Measurements from ENCODE around the gene ABCA1. TPM values are rescaled to one million over a fixed set of nuclear protein-coding genes. Genes with fewer than 3 reads are reported as not detected.

ABCA1 gene
- total RNA-seq, 2 donors from 2014 or later: 23.5 to 32.9 TPM

DNA sequence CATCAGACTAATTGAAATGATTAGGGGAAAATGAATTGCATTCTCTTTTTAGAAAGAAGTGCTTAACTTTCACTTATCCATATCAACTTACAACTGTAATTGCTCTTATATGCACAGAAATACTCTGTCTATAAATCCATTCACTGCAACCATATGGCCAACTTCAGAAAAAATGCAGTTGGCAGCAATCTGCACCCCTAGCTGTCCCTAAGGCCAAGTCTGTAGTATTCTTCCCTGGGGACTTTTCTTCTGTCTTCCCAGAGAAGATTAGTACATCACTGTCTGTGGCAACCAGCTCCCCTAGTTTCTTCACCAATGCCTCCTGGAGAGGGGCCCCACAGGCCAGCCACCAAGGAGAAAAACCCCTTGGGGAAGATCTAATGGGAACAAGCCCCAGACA lies 45.4 kb downstream of the ABCA1 start:
- no peak for DNase-seq (ENCODE audit: low spot score)
- intact Hi-C loops (cut with DNase I): no loop called here

DNA sequence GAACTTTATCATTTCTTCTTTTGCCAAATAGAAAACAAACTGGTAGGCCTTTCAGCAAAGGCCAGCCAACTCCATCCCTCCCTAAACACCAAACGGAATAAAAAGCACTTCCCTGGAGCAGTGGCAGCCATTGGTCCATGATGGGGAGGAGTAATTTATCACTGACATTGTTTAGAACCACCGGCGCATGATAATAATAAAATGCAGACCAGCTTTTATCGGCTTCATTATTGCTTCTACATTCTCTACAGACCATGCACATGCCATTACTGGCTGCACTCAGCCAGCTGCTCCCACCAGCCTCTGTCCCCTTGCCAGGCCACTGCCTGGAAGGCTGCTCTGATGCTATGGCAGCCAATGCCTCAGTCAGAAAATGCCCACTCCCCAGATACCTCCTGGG lies 45.9 kb downstream of the ABCA1 start:
- intact Hi-C loops (cut with DNase I): no loop called here
- no peak for DNase-seq (ENCODE audit: low spot score)

DNA sequence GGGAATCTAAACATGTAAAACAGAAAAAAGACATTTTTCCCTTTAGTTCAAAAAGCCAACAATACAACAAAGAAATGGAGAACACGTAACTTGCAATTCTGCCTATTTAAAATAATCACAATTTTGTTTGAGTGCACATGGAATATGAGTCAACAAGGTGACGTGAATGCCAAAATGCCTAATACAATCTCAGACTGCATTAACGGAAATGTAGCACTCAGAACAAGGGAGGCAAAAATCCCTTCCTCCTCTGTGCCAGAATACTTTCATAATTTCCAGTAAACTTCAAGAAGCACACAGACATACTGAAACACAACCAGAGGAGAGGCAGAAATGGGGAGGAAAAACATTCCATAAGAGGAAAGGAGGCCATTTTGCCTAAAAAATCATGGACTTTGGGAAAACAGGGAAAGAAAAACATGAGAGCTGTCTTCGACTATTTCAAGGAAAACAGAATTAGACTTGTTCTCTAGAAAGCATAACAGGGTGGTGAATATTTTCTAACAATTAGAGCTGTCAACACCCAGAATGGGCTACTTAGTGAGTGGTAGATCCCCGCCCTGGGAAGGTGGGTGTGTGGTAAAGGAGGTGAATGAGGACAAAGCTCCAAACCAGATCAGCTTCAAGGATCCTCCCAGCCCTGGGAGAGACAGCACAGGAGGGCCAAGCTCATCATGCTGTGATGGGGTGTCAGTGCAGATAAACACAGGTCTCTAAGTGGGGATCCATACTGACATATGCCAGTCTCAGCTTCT lies 48.2 kb downstream of the ABCA1 start:
- intact Hi-C loops (cut with DNase I): no loop called here
- DNase-seq (ENCODE audit: low spot score): peak; percentile 50

DNA sequence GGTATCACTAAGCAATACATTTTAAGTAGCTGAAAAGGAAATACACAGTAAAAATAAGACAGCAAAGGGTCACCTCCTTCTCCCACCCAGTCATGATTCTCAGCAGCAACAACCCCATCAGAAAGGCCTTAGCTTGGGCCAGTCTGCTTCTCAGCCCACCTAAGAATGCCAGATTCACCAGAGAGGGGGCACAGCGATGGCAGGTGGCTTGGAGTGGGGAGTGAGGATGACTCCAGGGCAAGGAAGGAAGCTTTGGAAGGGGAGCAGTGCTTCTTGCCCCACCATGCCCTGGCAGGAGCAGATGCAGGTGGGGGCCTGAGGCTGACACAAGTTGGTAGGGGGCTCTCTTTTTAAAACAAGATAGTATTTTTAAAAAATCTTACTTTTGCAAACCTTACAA lies 51.4 kb downstream of the ABCA1 start:
- intact Hi-C loops (cut with DNase I): no loop called here

DNA sequence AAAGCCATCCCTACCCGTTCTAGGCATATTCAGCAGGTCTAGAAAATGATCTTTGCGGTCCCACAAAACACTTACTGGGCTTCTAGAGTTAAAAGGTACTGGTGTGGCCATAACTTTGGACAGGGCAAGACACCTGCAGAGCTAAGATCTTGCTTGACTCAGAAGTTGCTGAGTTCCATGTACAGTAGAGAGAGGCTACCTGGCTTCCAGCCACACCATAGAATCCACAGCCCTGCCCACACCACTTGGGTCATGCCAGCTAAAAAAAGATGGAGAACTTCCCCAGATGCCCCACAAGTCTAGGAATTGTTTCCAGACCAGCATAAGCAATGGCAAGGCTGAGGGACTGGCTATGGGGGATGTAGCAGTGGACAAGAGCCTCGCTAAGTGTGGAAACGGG lies 52.1 kb downstream of the ABCA1 start:
- intact Hi-C loops (cut with DNase I): no loop called here

More for the DNA sequence above, 51.4 kb downstream of the ABCA1 start:
- peak; percentile 65 for DNase-seq (ENCODE audit: low spot score)

DNA sequence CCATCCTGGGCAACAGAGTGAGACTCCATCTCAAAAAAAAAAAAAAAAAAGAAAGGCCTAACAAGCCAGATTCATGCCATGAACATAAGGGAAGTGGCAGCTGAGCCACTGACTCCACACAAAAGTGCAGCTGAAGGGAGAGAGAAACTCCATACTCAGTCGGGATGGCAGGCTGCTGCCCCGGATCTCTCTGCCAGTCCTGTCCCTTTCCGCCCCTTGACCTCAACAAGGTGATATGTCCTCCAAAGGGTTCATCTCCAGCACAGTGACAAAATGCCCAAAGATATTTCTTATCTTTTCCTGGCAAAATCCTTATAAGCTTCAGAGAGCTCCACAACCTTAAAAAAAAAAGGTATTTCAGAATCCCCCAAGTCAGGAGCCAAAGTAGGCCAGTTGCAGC lies 52.6 kb downstream of the ABCA1 start:
- peak; percentile 26 for DNase-seq (ENCODE audit: low spot score)
- intact Hi-C loops (cut with DNase I): no loop called here

More for the DNA sequence above, 52.1 kb downstream of the ABCA1 start:
- DNase-seq (ENCODE audit: low spot score): no peak

DNA sequence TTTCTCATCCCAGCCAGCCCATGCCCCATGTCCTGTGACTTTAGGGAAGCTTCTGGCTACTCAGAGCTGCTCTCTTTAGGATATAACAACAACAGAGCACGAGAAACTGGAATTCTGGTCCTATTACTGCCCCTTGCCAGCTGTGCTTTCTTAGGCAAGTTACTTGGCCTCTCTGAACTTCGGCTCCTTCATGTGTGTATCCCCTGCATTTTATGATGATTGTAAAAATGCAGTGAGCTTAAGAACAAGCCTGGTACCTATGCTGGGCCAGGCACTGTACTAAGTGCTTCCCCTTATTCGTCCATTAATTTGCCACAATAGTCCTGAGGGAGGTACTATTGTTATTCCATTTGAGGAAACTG lies 54.5 kb downstream of the ABCA1 start:
- DNase-seq (ENCODE audit: low spot score): no peak
- intact Hi-C loops (cut with DNase I): no loop called here

DNA sequence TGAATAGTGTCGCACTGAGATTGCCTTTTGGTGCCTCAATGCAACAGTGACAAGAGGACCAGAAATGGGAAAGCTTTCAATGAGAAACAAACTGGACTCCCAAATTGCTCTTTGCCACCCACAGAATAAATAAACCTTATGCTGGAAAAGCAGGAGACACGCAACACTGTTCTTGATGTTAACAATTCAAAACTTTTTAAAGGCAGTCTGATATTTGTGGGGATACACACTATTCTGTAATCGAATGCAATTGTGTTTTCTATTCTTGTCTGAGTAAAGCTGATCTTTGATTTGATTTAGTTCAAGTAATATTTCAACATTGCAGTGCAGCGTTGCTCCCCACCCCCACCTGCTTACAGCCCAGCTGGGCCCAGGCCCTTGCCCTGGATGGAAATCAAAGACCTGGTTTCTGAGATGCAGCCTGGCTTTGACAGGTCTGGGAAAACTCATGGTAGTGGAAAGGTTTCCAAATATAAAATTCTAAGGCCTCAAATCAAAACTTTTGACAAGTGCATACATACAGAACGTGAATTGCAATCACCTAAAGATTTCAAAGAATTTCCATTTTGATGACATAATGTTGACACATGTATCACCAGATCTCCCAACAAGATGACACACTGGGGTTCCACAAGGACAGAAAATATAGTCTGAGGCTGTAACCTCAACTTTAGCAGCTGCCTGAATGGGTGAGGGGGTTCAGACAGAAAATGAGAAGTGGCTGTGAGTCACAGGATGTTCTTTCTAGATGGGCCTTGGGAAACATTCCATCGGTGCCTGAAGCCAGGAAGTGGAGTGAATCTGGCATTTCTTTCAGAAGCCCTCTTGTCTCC lies 55.1 kb downstream of the ABCA1 start:
- intact Hi-C loops (cut with DNase I): no loop called here
- DNase-seq (ENCODE audit: low spot score): peak; percentile 83

DNA sequence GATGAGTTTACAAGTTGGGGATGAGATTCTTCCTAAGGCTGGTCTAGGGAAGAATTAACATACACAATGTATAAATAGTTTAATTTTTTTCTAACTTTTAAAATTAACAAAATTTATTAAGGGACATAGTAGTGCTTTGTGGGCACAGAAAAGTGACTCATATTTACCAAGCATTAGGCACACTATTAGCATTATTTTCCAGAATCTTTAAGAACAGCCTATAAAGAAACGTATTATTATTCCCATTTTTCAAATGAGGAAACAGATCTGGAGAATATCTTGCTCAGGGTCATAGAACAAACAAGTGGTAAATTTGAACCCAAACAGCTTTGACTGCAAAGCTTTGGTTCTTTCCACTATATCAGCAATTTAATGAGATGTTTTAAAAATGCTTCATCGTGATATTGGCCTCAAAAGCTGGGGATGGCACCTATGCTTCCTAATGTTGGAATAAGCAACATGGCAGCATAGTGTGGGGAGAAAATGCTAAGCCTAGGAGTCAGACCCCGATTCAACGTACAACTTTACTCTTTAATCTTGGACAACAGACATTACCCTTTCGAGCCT lies 55.9 kb downstream of the ABCA1 start:
- DNase-seq (ENCODE audit: low spot score): no peak
- intact Hi-C loops (cut with DNase I): no loop called here

DNA sequence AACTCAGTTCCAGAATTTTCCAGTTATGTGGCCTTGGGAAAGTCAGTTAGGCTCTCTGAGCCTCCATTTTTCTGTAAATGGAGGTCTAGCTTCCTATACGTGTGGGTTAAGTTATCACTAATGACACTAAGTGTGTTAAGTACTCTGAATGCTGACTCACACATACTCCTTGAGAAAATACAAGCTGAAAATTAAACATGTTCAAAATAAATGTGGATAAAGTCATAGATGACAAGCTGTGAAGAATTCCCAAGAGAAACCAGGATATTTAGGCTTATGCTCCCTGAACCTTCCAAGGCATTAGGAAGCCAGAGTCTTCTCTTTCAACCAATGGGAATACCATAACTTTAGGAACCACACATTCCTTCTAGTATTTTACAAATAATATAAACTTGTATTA lies 58.1 kb downstream of the ABCA1 start:
- DNase-seq (ENCODE audit: low spot score): no peak
- intact Hi-C loops (cut with DNase I): loop anchor here (5.0 to 10.0 kb wide), 4 partner anchors 55 to 542 kb away; partner anchors contain the start of gene ABCA1 (in 2 of the 2)

DNA sequence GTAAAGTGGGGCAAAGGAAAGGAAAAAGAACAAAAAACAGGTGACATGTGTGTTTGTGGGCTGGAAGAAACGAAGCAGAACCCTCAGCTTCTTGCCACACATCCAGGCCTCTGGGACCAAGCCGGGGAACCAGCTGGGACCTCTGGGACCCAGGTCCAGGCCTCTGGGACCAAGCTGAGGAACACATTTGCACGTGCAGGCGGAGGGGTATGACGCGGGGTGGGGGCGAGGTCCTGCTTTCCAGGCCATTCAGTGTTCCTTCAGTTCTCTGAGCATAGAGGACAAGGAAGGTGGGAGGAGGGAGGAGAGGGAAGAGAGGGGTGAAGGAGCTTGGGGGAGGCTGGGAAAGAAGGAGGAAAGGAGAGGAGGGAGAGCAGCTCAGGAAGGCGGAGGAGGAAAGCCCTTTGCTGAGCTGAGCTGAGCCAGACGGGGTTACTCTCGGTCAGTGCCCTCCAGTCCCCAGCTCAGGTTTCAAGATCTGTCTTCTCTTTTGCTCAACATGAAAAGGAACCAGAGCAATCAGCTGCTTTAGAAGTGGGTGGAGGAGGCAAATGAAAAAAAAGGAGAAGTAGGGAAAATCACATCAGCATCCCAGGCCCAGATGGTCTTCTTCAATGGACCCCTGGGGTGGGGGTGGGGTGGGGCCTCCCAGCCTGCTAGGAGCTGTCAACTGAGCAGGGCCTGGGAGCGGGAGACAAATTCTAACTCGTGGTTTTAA lies 59.1 kb downstream of the ABCA1 start:
- intact Hi-C loops (cut with DNase I): loop anchor here (5.0 to 10.0 kb wide), 4 partner anchors 56 to 543 kb away; partner anchors contain the start of gene ABCA1 (in 2 of the 2)
- DNase-seq (ENCODE audit: low spot score): peak; percentile 92

DNA sequence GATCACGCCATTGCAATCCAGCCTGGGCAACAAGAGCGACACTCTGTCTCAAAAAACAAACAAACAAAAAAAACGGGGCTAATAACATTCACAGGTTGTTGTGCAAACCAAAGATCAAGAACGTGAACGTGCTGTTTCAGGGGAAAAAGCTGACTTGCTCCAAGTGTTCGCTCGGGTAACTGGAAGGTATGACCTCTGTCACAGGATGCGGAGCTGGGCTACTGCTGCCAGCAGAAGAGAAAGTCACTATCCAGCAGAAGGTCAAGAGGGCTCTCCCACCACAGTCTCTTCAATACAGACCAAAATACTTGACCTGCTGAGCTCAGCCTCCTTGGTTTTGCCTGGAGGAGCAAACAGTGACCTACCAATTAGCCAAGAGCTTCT lies 59.7 kb downstream of the ABCA1 start:
- intact Hi-C loops (cut with DNase I): loop anchor here (5.0 to 10.0 kb wide), 4 partner anchors 57 to 544 kb away; partner anchors contain the start of gene ABCA1 (in 2 of the 2)
- DNase-seq (ENCODE audit: low spot score): no peak

DNA sequence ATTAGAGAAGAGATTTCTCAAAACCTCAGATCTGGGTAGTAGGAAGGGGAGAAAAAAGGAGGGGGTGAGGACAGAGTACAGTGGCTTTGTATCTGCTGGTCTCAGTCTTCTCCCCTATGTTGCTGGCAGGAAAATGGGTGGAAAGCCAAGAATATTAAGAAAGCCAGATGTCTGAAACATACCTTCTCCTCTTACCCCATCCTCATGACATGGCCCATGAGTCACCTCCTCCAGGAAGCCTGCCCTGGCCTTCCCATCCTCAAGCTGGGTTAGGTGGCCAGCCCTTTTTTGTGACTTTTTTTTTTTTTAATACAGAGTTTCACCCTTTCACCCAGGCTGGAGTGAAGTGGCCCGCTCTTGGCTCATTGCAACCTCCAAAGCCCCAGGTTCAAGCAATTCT lies 61.8 kb downstream of the ABCA1 start:
- peak; percentile 26 for DNase-seq (ENCODE audit: low spot score)
- intact Hi-C loops (cut with DNase I): loop anchor here (5.0 to 10.0 kb wide), 4 partner anchors 59 to 546 kb away; partner anchors contain the start of gene ABCA1 (in 2 of the 2)

DNA sequence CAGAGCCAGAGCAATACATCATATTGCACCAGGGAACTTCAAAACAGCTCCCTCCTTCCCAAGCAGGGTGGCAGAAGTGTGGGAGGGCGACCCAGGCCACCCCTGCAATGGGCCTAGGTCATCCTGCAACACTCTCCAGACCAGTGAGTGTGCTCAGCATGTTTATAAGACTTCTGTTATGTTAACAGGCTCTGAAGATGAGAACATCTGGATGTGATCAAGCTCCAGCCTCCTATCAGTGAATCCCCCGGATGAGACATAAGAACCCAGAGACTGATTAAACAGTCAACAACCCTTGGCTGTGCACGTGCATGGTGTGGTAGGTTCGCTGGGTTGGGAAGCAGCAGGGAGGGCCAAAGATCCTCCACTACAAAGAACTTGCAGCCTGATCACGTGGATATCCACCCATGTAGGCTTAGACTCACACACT lies 63.3 kb downstream of the ABCA1 start:
- intact Hi-C loops (cut with DNase I): loop anchor here (5.0 to 10.0 kb wide), 4 partner anchors 60 to 548 kb away; partner anchors contain the start of gene ABCA1 (in 2 of the 2)
- DNase-seq (ENCODE audit: low spot score): no peak

DNA sequence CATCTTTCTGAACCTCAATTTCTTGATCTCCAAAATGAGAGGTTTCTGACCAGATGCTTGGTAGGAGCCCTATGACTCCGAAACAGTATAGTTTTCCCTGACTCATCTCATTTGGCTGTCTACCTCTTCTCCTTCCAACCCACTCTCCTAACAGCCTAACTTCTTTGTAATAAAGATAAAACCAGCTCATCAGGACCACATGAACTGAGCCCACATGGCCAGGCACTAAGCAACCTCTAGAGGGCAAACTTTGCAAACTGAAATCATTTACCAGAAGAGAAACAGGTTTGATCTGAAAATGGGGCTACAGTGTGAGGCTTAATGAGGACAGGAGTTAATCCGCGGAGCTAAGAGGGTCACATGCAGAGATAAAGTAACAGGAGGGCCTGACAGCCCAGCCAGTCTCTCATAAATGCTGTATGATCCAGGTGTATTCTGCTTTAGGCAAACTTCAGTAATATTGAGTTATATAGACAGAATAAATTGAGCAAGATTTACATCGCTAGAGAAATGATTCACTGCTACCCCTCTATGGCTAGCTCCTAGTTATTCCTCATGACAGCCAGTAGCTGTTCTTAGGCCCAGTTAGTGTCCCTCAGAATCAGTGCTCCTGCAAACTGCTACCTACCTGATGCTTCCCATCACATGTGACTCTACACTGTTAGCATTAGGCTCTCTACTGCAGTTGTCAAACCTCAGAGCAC lies 64.6 kb downstream of the ABCA1 start:
- intact Hi-C loops (cut with DNase I): loop anchor here (10.0 kb wide), 2 partner anchors 61 to 291 kb away; partner anchors contain the start of gene ABCA1 (in 1 of the 2)

DNA sequence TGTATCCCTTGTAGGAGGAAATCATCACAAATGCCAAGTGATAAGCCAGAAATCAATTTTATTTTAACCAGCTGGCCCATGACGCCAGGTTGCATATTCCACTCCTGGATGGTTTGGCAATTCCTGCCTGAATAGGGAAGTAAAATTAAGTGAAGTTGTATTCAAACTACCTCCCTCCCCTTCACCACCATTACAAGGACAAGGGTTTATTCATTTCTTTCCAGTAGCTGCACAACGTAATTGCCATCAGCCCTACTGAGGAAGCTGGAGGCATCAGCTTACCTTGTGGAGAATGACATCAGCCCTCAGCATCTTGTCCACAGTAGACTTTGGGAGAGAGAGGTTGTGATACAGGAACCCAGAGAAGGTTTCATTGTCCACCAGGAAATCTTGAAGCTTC lies 66.6 kb downstream of the ABCA1 start:
- DNase-seq (ENCODE audit: low spot score): no peak
- intact Hi-C loops (cut with DNase I): loop anchor here (10.0 kb wide), 2 partner anchors 63 to 293 kb away; partner anchors contain the start of gene ABCA1 (in 1 of the 2)

More for the DNA sequence above, 64.6 kb downstream of the ABCA1 start:
- peak; percentile 64 for DNase-seq (ENCODE audit: low spot score)

DNA sequence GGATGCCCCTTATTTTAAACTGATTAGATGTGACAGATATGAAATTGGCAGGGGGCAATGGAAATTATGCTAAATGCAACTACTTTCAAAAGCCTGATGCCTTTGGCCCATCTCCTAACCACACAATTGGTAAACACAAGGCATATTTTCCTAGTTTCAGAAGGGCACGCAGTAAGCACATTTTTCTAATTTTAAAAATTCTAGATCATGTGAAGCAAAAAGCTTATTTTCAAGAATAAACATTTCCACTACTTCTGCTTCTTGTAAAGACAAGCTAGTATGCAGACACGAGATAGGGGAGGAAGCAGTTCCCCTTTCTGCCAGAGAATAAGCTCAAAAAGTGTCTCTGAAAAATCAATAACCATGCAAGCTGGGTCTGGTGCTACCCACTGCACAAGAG lies 67.7 kb downstream of the ABCA1 start:
- intact Hi-C loops (cut with DNase I): loop anchor here (10.0 kb wide), 2 partner anchors 65 to 295 kb away; partner anchors contain the start of gene ABCA1 (in 1 of the 2)
- DNase-seq (ENCODE audit: low spot score): no peak

DNA sequence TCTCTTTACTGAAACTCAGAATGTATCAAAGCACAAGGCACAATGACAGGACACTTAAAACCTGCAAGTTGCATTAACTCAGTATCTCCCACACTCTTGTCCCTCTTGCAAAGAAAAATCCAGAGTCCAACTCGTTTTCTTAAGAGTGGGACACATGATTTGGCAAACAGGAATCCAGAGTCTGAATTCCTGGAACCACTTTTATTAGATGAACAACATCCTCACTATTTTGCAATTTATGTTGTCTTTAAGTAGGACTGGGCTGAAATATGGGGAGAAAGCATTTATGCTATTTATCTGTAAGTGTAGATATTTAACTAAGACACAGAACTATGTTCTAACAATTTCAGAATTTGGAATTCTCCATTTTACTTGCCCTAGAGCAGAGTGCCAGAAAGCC lies 69.1 kb downstream of the ABCA1 start:
- no peak for DNase-seq (ENCODE audit: low spot score)
- intact Hi-C loops (cut with DNase I): no loop called here

Data from posterior vena cava (tissue), 2 donors.